HG02943 (cell line): Measurements from ENCODE around the gene RIPOR3.
"Not testable (repeated sequence)": the region's sequence is repeated elsewhere in the genome, so short reads cannot be mapped to it uniquely, and the experiment has no call there.

Source experiments
- ATAC-seq: cut with Tn5 transposase; IDR thresholded peaks from one replicate; pipeline ENCODE4 v1.9.1; 2021; ENCODE audit warnings: mild to moderate bottlenecking, low read depth, moderate library complexity; ENCODE audit not compliant: unreplicated experiment

The RIPOR3 gene

DNA sequence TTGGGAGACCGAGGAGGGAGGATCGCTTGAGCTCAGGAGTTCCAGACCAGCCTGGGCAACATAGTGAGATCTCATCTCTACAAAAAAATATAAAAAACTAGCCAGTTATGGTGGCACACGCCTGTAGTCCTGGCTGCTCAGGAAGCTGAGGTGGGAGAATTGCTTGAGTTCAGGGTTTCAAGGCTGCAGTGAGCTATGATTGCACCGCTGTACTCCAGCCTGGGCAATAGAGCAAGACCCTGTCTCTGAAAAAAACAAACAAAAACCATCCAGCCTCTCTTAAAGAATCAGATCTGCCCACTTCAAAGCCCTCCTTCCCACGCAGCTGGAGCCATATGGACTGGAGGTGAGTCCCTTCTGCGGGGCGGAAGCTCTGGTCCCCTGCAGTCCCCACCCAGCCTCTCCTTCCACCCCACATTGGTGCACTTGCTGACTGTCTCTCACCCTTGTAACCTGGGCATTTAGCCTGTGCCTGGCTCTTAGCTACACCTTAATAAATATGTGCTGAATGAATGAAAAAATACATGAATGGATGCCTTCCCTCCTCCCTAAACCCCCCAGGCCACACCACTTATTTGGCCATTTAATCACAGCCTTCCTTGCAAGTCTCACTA is 32.9 kb upstream of the RIPOR3 start:
- ATAC-seq: no peak

DNA sequence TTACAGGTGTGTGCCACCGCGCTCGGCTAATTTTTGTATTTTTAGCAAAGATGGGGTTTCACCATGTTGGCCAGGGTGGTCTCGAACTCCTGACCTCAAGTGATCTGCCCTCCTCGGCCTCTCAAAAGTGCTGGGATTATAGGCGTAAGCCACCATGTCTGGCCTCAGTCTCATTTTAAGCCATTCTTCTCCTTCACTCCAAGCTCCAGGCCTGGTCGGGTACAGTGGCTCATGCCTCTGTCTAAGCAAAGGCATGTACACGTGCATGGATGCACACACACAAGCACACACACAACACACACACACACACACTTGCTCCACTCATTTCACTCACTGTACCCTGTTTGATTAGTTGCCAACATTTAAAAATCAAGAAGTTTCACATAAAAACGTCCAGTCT is 32.3 kb upstream of the RIPOR3 start:
- ATAC-seq: no peak

DNA sequence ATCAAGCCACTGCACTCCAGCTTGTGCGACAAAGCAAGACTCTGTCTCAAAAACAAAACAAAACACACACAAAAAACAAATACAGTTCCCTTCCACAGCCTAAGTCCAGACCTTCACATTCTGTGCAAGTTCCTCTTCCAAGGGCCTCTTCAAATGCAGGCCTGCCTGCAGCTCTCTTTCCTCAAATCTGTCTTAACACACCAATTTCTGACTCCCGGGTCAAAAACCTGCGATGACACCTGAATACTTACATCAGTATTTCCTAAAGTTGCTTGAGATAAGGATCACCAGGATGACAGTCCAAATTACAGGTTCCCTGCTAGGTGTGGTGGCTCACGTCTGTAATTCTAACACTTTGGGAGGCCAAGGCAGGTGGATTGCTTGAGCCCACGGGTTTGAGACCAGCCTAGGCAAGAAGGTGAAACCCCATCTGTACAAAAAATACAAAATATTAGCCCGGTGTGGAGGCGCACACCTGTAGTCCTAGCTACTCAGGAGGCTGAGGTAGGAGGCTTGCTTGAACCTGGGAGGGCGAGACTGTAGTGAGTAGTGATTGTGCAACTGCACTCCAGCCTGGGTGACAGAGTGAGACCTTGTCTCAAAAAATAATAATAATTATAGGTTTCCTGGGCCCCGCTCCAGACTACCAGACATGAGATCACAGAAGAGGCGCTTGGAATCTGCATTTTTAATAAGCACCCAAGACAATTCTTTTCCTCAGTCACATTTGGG is 31.2 kb upstream of the RIPOR3 start:
- ATAC-seq: no peak

GRCh38 chr20:50721881-50722281 is 30.5 kb upstream of the RIPOR3 start:
- no peak for ATAC-seq

GRCh38 chr20:50720582-50720981 is 29.2 kb upstream of the RIPOR3 start:
- no peak for ATAC-seq

- no peak for ATAC-seq
Observed at GRCh38 chr20:50720026-50720425, 28.7 kb upstream of the RIPOR3 start.

DNA sequence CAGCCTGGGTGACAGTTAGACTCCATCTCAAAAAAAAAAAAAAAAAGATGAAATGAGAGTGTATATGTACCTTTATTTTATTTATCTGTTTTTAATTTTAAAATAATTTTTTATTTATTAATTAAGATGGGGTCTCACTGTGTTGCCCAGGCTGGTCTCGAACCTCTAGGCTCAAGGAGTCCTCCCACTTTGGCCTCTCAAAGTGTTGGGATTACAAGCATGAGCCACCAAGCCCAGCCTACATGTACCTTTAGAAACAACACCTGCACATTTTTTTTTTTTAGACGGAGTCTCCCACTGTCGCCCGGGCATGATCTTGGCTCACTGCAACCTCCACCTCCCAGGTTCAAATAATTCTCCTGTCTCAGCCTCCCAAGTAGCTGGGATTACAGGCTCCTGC is 28.0 kb upstream of the RIPOR3 start:
- ATAC-seq: no peak

DNA sequence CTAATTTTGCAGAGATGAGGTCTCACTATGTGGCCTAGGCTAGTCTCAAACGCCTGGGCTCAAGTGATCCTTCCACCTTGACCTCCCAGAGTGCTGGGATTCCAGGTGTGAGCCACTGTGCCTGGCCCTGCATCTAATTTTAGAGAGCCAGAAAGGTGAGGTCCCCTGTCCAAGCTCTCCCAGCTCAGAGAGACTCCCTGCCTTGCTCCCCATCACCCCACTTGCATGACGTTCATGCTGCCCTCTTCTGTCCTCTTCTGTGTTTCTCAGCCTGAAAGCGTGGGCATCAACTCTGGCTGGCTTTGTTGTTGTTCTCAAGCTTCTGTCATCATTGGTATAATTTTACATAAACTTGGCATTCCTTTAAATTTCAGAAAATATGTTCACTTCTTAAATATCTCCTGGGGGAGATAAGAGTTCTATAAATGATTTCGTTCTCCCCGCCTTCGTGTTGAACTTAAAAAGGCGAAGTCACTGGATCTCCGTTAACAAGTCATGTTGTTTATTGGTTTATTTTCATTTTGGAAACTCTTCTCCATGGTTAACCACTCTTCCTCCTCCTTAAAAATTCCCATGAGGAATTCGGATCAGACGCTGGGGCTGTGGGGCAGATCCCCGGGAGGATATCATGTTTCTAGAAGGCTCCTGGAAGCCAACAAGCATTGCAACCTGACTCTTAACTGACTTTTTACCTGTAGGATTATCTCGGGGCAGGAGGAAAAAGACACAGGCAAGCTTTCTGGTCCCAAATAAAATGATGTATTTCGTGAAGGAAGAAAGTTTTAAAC is 26.8 kb upstream of the RIPOR3 start:
- no peak for ATAC-seq

GRCh38 chr20:50717312-50717711 is 26.0 kb upstream of the RIPOR3 start:
- no peak for ATAC-seq

DNA sequence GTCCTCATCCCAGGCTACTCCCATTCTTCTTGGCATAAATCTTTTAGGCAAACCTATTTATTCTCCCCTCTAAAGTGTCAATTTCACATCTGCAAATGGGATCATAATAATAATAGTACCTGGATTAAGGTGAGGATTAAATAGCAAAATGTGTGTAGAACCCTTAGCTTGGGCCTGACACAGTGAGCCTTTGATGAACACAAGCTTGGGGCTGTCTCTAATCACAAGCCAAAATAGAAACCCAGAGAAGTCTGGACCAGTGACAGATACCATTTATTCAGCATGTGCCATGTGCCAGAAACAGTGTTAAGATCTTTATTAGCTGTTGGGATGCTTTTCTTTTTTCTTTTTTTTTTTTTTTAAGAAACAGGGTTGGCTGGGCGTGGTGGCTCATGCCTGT is 25.2 kb upstream of the RIPOR3 start:
- ATAC-seq: no peak

DNA sequence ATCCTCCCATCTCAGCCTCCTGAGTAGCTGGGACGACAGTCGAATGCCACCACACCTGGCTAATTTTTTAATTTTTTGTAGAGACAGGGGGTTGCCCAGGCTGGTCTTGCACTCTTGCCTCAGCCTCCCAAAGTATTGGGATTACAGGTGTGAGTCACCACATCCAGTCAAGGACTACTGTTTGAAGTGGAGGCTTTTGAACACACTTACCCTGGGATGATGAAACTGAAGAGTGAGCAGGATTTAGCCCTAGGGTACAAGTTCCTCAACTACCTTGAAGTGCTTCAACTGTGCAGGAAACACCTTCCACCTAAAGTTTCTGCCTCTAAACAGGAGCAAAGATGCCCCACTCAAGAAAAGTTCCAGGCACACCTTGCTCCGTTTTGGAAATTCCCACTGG is 24.4 kb upstream of the RIPOR3 start:
- no peak for ATAC-seq

DNA sequence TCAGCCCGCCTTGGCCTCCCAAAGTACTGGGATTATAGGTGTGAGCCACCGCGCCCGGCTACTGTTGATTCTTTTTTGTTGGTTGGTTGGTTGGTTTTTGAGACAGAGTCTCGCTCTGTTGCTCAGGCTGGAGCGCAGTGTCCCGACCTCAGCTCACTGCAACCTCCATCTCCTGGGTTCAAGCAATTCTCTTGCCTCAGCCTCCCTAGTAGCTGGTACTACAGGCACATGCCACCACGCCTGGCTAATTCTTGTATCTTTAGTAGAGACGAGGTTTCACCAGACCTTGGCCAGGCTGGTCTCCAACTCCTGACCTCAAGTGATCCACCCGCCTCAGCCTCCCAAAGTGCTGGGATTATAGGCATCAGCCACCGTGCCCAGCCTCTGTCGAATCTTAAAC is 23.1 kb upstream of the RIPOR3 start:
- ATAC-seq: not testable (repeated sequence)

GRCh38 chr20:50713657-50714101 is 22.3 kb upstream of the RIPOR3 start:
- ATAC-seq: no peak

- no peak for ATAC-seq
Observed at GRCh38 chr20:50712771-50713656, 21.7 kb upstream of the RIPOR3 start.

GRCh38 chr20:50711113-50711825 is 19.9 kb upstream of the RIPOR3 start:
- ATAC-seq: no peak

- no peak for ATAC-seq
Observed at GRCh38 chr20:50710492-50711063, 19.2 kb upstream of the RIPOR3 start.

- ATAC-seq: no peak
Observed at GRCh38 chr20:50709636-50709973, 18.3 kb upstream of the RIPOR3 start.

GRCh38 chr20:50708845-50709635 is 17.7 kb upstream of the RIPOR3 start:
- no peak for ATAC-seq

DNA sequence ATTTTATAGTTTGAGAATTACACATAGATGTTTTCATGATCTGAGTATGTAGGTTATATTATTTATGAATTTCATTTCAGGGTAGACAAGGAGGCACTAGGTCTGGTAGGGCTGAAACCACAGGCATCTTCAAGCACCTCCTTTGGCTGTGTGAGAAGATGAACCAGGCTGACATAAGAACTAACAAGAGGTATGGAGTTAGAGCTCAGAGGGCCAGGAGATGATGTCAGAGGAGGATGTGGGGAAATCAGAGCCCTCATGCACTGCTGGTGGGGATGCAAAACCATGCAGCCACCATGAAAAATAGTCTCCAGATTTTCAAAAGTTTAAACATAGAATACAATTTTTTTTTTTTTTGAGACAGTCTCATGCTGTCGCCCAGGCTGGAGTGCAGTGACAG is 13.6 kb upstream of the RIPOR3 start:
- no peak for ATAC-seq
